Trophoblast cell (in vitro differentiated cells and primary cell): Measurements from ENCODE around the gene IL1R2.

Experiments
- DNase-seq, 2 donors: peaks; one replicate each; pipeline ENCODE4 v3.0.0-alpha.2; 2016
- H2AFZ ChIP-seq: 2 replicates; pipeline ENCODE4 v1.6.1; 2013; ENCODE audit warnings: low read length, moderate library complexity, mild to moderate bottlenecking; ENCODE audit not compliant: insufficient read depth, poor library complexity
- H2AK5ac ChIP-seq: 2 replicates; pipeline ENCODE4 v1.6.1; 2013; ENCODE audit warnings: mild to moderate bottlenecking, low read length
- H2BK120ac ChIP-seq: 2 replicates; pipeline ENCODE4 v1.6.1; 2013; ENCODE audit warnings: low read length, mild to moderate bottlenecking, moderate library complexity; ENCODE audit not compliant: insufficient read depth, poor library complexity
- H2BK12ac ChIP-seq: 2 replicates; pipeline ENCODE4 v1.6.1; 2013; ENCODE audit warnings: mild to moderate bottlenecking, low read length, moderate library complexity
- H2BK5ac ChIP-seq: 2 replicates; pipeline ENCODE4 v1.6.1; 2013; ENCODE audit warnings: low read length, low read depth, moderate library complexity, mild to moderate bottlenecking; ENCODE audit not compliant: poor library complexity
- H3K14ac ChIP-seq: 2 replicates; pipeline ENCODE4 v1.6.1; 2013; ENCODE audit warnings: mild to moderate bottlenecking, low read length
- H3K18ac ChIP-seq: 2 replicates; pipeline ENCODE4 v1.6.1; 2013; ENCODE audit warnings: mild to moderate bottlenecking, low read length
- H3K23ac ChIP-seq: 2 replicates; pipeline ENCODE4 v1.6.1; 2013; ENCODE audit warnings: low read length
- H3K27ac ChIP-seq: 2 replicates; pipeline ENCODE4 v1.5.1; 2013; ENCODE audit warnings: low read depth, mild to moderate bottlenecking, inconsistent platforms, low read length, moderate library complexity
- H3K27me3 ChIP-seq: 2 replicates; pipeline ENCODE4 v1.6.1; 2013; ENCODE audit warnings: inconsistent platforms, mild to moderate bottlenecking, low read length, moderate library complexity; ENCODE audit not compliant: insufficient read depth
- H3K36me3 ChIP-seq, 2 experiments: 1 replicate in 1 of 2; 2 replicates in 1 of 2; pipeline ENCODE4 v1.6.1; 2013; ENCODE audit warnings: low read length in 2 of 2, mild to moderate bottlenecking in 2 of 2, moderate library complexity in 1 of 2; ENCODE audit not compliant: insufficient read depth in 2 of 2, control insufficient read depth in 1 of 2
- H3K4ac ChIP-seq: 2 replicates; pipeline ENCODE4 v1.6.1; 2013; ENCODE audit warnings: low read depth, mild to moderate bottlenecking, low read length, moderate library complexity
- H3K4me1 ChIP-seq, 2 experiments: 1 replicate in 1 of 2; 2 replicates in 1 of 2; pipeline ENCODE4 v1.6.1; 2013; ENCODE audit warnings: low read length in 2 of 2, mild to moderate bottlenecking in 2 of 2, moderate library complexity in 1 of 2; ENCODE audit not compliant: insufficient read depth in 2 of 2, control insufficient read depth in 1 of 2
- H3K4me2 ChIP-seq: 2 replicates; pipeline ENCODE4 v1.6.1; 2013; ENCODE audit warnings: inconsistent platforms, mild to moderate bottlenecking, low read length, moderate library complexity
- H3K4me3 ChIP-seq: 2 replicates; pipeline ENCODE4 v1.5.1; 2013; ENCODE audit warnings: mild to moderate bottlenecking, low read depth, low read length, inconsistent platforms
- H3K79me1 ChIP-seq: one replicate; pipeline ENCODE4 v1.6.1; 2013; ENCODE audit warnings: low read length
- H3K79me2 ChIP-seq: 2 replicates; pipeline ENCODE4 v1.6.1; 2013; ENCODE audit warnings: low read length, mild to moderate bottlenecking; ENCODE audit not compliant: control insufficient read depth, insufficient read depth, poor library complexity
- H3K9ac ChIP-seq: 2 replicates; pipeline ENCODE4 v1.6.1; 2013; ENCODE audit warnings: mild to moderate bottlenecking, low read length
- H3K9me3 ChIP-seq: 2 replicates; pipeline ENCODE4 v1.6.1; 2013; ENCODE audit warnings: low read depth, mild to moderate bottlenecking, control low read depth, inconsistent platforms, low read length; ENCODE audit not compliant: insufficient read depth
- H4K12ac ChIP-seq: 2 replicates; pipeline ENCODE4 v1.6.1; 2013; ENCODE audit warnings: low read depth, mild to moderate bottlenecking, low read length, moderate library complexity
- H4K8ac ChIP-seq: 2 replicates; pipeline ENCODE4 v1.6.1; 2013; ENCODE audit warnings: low read depth, mild to moderate bottlenecking, low read length, moderate library complexity
- H4K91ac ChIP-seq: one replicate; pipeline ENCODE4 v1.6.1; 2013; ENCODE audit warnings: low read depth, mild to moderate bottlenecking, low read length, moderate library complexity
- WGBS: extraction: QIAGEN DNeasy Blood & Tissue Kit; methylation state at CpG from one replicate; pipeline ENCODE4 v1.1.7; 2013; ENCODE audit warnings: missing lambda C conversion rate; ENCODE audit not compliant: insufficient read length, insufficient coverage; ENCODE audit errors: extremely low coverage; 5-methylcytosine and 5-hydroxymethylcytosine counted together

The IL1R2 gene

GRCh38 chr2:102009557-102009956 is 17.8 kb downstream of the IL1R2 start:
- Histone ChIP-seq H3K4me3 (no peak overlapping the region), H3K27me3 (no peaks in the 10 kb centered on the region), H3K4me2 (no peak overlapping the region), H3K4me1 (peaks cover 8% of the 10 kb centered on the region in 2 experiments), H3K79me1 (peaks cover 2% of the 10 kb centered on the region), H3K36me3 (no peaks in the 10 kb centered on the region), H2BK120ac (no peak overlapping the region), H4K8ac (no peak overlapping the region), H3K23ac (no peak overlapping the region), H3K9ac (no peak overlapping the region), H3K9me3 (peaks cover 2% of the 10 kb centered on the region), H3K4ac (no peak overlapping the region), H2AK5ac (no peak overlapping the region), H4K12ac (no peak overlapping the region), H3K14ac (no peak overlapping the region), H3K79me2 (no peaks in the 10 kb centered on the region), H3K18ac (no peak overlapping the region), H2BK12ac (no peak overlapping the region), H4K91ac (no peak overlapping the region), H3K27ac (no peak overlapping the region), H2BK5ac (no peak overlapping the region), H2AFZ (no peak overlapping the region)
- no CpG with 5 or more reads among the region's 10 CpGs for WGBS
- no peak for DNase-seq

- Histone ChIP-seq H4K91ac (no peak overlapping the region), H3K18ac (no peak overlapping the region), H4K12ac (no peak overlapping the region), H3K79me1 (peaks cover 2% of the 10 kb centered on the region), H2AK5ac (no peak overlapping the region), H2BK5ac (no peak overlapping the region), H3K27me3 (no peaks in the 10 kb centered on the region), H2AFZ (no peak overlapping the region), H4K8ac (no peak overlapping the region), H3K27ac (no peak overlapping the region), H3K9ac (no peak overlapping the region), H3K4ac (no peak overlapping the region), H3K36me3 (no peaks in the 10 kb centered on the region), H3K4me2 (no peak overlapping the region), H3K79me2 (no peaks in the 10 kb centered on the region), H2BK120ac (no peak overlapping the region), H3K14ac (no peak overlapping the region), H3K9me3 (peaks cover 2% of the 10 kb centered on the region), H2BK12ac (no peak overlapping the region), H3K4me1 (peaks cover 8% of the 10 kb centered on the region in 2 experiments), H3K4me3 (no peak overlapping the region), H3K23ac (no peak overlapping the region)
- no peak for DNase-seq
- no CpG with 5 or more reads among the region's 6 CpGs for WGBS
Measured at GRCh38 chr2:102010902-102011301, 19.1 kb downstream of the IL1R2 start.

GRCh38 chr2:102012061-102012614 is 20.4 kb downstream of the IL1R2 start:
- no peak overlapping the region for H2AFZ ChIP-seq
- no peak overlapping the region for H3K9ac ChIP-seq
- no peak overlapping the region for H3K4me3 ChIP-seq
- H3K4ac ChIP-seq = no peak overlapping the region
- no peaks in the 10 kb centered on the region for H3K79me2 ChIP-seq
- H3K14ac ChIP-seq = no peak overlapping the region
- H3K23ac ChIP-seq = no peak overlapping the region
- no peak overlapping the region for H2AK5ac ChIP-seq
- no peak overlapping the region for H4K8ac ChIP-seq
- no peak overlapping the region for H4K91ac ChIP-seq
- H3K9me3 ChIP-seq = peaks cover 2% of the 10 kb centered on the region
- peaks cover 2 to 6% of the 10 kb centered on the region in 2 experiments for H3K4me1 ChIP-seq
- no peak overlapping the region for H2BK5ac ChIP-seq
- H3K79me1 ChIP-seq = peaks cover 2% of the 10 kb centered on the region
- no peak overlapping the region for H4K12ac ChIP-seq
- WGBS = no CpG with 5 or more reads among the region's 4 CpGs
- H3K4me2 ChIP-seq = no peak overlapping the region
- no peak overlapping the region for H3K18ac ChIP-seq
- no peak overlapping the region for H2BK120ac ChIP-seq
- no peak overlapping the region for H3K27ac ChIP-seq
- no peaks in the 10 kb centered on the region for H3K36me3 ChIP-seq
- no peaks in the 10 kb centered on the region for H3K27me3 ChIP-seq
- DNase-seq = peak in 1 of 2 donors; percentile 75
- H2BK12ac ChIP-seq = no peak overlapping the region

GRCh38 chr2:102013206-102014040 is 21.7 kb downstream of the IL1R2 start:
- Histone ChIP-seq H3K4ac (no peak overlapping the region), H3K4me2 (no peak overlapping the region), H4K8ac (no peak overlapping the region), H2AFZ (no peak overlapping the region), H3K18ac (no peak overlapping the region), H3K4me3 (no peak overlapping the region), H2AK5ac (no peak overlapping the region), H3K4me1 (peaks cover under 1 to 4% of the 10 kb centered on the region in 2 experiments), H3K23ac (no peak overlapping the region), H3K9ac (peak overlapping the region; percentile 41), H3K79me2 (no peaks in the 10 kb centered on the region), H3K27me3 (no peaks in the 10 kb centered on the region), H3K27ac (no peak overlapping the region), H4K91ac (no peak overlapping the region), H3K9me3 (peaks cover 2% of the 10 kb centered on the region), H2BK120ac (no peak overlapping the region), H4K12ac (no peak overlapping the region), H3K36me3 (no peaks in the 10 kb centered on the region), H3K79me1 (no peaks in the 10 kb centered on the region), H2BK5ac (no peak overlapping the region), H2BK12ac (no peak overlapping the region), H3K14ac (no peak overlapping the region)
- peak in 1 of 2 donors; percentile 44 for DNase-seq
- no CpG with 5 or more reads among the region's 5 CpGs for WGBS
